ENCODE measurements around the gene HIC2. TPM values are rescaled to one million over a fixed set of nuclear protein-coding genes. Genes with fewer than 3 reads are reported as not detected.

Gene HIC2
- total RNA-seq, 1 donor, result 1.4 TPM

GRCh38 chr22:21447694-21448402 lies 30.7 kb downstream of the HIC2 start:
- Histone ChIP-seq H3K4me3 (ENCODE audit: insufficient read depth, low read length) (no peak overlapping the region), H3K27ac (ENCODE audit: low read depth, low read length) (no peak overlapping the region), H3K36me3 (ENCODE audit: insufficient read depth, low read length) (no peaks in the 10 kb centered on the region), H3K27me3 (ENCODE audit: insufficient read depth, low read length) (no peaks in the 10 kb centered on the region), H2AFZ (ENCODE audit: low read length) (no peak overlapping the region), H3K4me1 (ENCODE audit: insufficient read depth, low read length) (no peaks in the 10 kb centered on the region), H3K79me2 (ENCODE audit: insufficient read depth, low read length) (no peaks in the 10 kb centered on the region), H4K20me1 (ENCODE audit: insufficient read depth, low read length) (peaks cover 18% of the 10 kb centered on the region), H3K4me2 (ENCODE audit: insufficient read depth, low read length) (no peak overlapping the region), H3K9me3 (ENCODE audit: low read depth, low read length) (no peaks in the 10 kb centered on the region)
- TF ChIP-seq, protein P1, sequence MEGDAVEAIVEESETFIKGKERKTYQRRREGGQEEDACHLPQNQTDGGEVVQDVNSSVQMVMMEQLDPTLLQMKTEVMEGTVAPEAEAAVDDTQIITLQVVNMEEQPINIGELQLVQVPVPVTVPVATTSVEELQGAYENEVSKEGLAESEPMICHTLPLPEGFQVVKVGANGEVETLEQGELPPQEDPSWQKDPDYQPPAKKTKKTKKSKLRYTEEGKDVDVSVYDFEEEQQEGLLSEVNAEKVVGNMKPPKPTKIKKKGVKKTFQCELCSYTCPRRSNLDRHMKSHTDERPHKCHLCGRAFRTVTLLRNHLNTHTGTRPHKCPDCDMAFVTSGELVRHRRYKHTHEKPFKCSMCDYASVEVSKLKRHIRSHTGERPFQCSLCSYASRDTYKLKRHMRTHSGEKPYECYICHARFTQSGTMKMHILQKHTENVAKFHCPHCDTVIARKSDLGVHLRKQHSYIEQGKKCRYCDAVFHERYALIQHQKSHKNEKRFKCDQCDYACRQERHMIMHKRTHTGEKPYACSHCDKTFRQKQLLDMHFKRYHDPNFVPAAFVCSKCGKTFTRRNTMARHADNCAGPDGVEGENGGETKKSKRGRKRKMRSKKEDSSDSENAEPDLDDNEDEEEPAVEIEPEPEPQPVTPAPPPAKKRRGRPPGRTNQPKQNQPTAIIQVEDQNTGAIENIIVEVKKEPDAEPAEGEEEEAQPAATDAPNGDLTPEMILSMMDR (IDR thresholded peaks at IDR 0.05; ENCODE audit: extremely low read depth, low read depth, low read length), result peak; percentile 14
- DNase-seq (ENCODE audit: insufficient read length, low spot score, missing footprints), result no peak

DNA sequence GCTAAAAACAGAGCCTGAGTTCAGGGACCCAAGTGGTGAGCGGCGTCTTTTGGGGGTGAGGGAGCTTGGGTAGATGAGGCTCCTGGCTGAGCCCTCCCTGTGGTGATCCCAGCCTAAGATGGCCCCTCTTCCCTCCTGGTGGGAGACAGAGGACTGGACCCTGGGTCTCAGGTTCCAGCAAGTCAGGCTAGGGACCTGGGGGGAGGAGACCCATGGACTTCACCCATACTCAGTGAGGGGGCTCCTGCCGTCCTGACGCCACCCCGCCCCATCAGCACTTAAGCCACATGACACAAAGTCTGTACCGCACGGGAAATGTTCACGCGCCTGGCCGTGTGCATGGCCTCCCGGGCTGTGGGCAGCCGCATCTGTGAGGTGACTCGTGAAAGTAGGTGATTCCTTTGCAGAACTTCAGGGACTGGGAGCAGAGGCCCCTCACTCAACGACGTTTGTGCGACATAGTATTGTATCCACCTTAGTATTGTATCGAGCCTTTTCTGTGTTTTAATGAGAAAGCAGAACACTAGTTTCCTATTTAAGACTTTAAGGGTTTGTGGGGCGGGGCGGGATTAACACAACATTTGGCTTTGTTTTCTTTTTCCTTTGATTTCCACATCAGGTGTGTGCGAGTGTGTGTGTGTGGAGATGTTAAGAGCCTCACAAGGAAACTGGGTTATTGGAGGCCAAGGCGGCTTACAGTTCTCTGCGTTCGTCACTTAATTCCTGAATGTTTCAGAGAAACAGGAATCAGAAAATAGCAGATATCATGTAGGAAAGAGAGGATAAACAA lies 31.7 kb downstream of the HIC2 start:
- Histone ChIP-seq H3K79me2 (ENCODE audit: insufficient read depth, low read length) (no peaks in the 10 kb centered on the region), H3K27me3 (ENCODE audit: insufficient read depth, low read length) (no peaks in the 10 kb centered on the region), H3K4me2 (ENCODE audit: insufficient read depth, low read length) (no peak overlapping the region), H2AFZ (ENCODE audit: low read length) (no peak overlapping the region), H3K4me3 (ENCODE audit: insufficient read depth, low read length) (no peak overlapping the region), H4K20me1 (ENCODE audit: insufficient read depth, low read length) (peaks cover 11% of the 10 kb centered on the region), H3K9me3 (ENCODE audit: low read depth, low read length) (no peaks in the 10 kb centered on the region), H3K4me1 (ENCODE audit: insufficient read depth, low read length) (no peaks in the 10 kb centered on the region), H3K36me3 (ENCODE audit: insufficient read depth, low read length) (no peaks in the 10 kb centered on the region), H3K27ac (ENCODE audit: low read depth, low read length) (no peak overlapping the region)
- TF ChIP-seq, protein P1 (IDR thresholded peaks at IDR 0.05; ENCODE audit: extremely low read depth, low read depth, low read length), result no peak
- no peak for DNase-seq (ENCODE audit: insufficient read length, low spot score, missing footprints)

- TF ChIP-seq, protein P1 (IDR thresholded peaks at IDR 0.05; ENCODE audit: extremely low read depth, low read depth, low read length), result no peak
- H3K4me3 ChIP-seq (ENCODE audit: insufficient read depth, low read length), result no peak overlapping the region
- no peaks in the 10 kb centered on the region for H3K79me2 ChIP-seq (ENCODE audit: insufficient read depth, low read length)
- H2AFZ ChIP-seq (ENCODE audit: low read length), result no peak overlapping the region
- H3K27ac ChIP-seq (ENCODE audit: low read depth, low read length), result no peak overlapping the region
- no peaks in the 10 kb centered on the region for H3K36me3 ChIP-seq (ENCODE audit: insufficient read depth, low read length)
- no peaks in the 10 kb centered on the region for H3K9me3 ChIP-seq (ENCODE audit: low read depth, low read length)
- peaks cover 7% of the 10 kb centered on the region for H4K20me1 ChIP-seq (ENCODE audit: insufficient read depth, low read length)
- no peak for DNase-seq (ENCODE audit: insufficient read length, low spot score, missing footprints)
- no peaks in the 10 kb centered on the region for H3K4me1 ChIP-seq (ENCODE audit: insufficient read depth, low read length)
- no peak overlapping the region for H3K4me2 ChIP-seq (ENCODE audit: insufficient read depth, low read length)
- no peaks in the 10 kb centered on the region for H3K27me3 ChIP-seq (ENCODE audit: insufficient read depth, low read length)
Observed at GRCh38 chr22:21449531-21450319, 32.6 kb downstream of the HIC2 start.

Data from osteoblast (primary cell).